Esophagus muscularis mucosa (tissue), 3 donors: ENCODE data around the gene POU4F3.

Experiments used
- POLR2A ChIP-seq: fragments of 450-650 bp; IDR thresholded peaks from one replicate; pipeline ENCODE4 v1.6.1; 2017; ENCODE audit warnings: antibody characterized with exemption, moderate library complexity, mild to moderate bottlenecking, low read depth
- TF ChIP-seq, protein P1 (sequence below), 3 experiments: fragments of 200-600 bp in 2 of 3; fragments of 450-650 bp in 1 of 3; sonication (generic) in 2 of 3; IDR thresholded peaks; one replicate each; pipeline ENCODE4 v1.5.1; 2017 to 2019; ENCODE audit warnings: antibody characterized with exemption in 3 of 3, mild to moderate bottlenecking in 2 of 3, moderate library complexity in 1 of 3

DNA sequence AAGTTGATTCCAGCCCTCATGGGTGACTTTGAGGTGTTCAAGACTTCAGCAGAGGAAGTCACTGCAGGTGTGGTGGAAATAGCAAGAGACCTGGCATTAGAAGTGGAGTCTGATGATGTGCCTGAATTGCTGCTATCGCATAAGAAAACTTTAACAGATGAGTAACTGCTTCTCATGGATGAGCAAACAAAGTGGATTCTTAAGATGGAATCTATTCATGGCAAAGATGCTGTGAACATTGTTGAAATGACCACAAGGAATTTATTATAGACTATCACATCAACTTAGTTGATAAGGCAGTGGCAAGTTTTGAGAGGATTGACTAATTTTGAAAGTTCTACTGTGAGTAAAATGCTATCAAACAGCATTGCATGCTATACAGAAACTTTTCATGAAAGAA lies 17.1 kb upstream of the POU4F3 start:
- TF ChIP-seq, protein P1, sequence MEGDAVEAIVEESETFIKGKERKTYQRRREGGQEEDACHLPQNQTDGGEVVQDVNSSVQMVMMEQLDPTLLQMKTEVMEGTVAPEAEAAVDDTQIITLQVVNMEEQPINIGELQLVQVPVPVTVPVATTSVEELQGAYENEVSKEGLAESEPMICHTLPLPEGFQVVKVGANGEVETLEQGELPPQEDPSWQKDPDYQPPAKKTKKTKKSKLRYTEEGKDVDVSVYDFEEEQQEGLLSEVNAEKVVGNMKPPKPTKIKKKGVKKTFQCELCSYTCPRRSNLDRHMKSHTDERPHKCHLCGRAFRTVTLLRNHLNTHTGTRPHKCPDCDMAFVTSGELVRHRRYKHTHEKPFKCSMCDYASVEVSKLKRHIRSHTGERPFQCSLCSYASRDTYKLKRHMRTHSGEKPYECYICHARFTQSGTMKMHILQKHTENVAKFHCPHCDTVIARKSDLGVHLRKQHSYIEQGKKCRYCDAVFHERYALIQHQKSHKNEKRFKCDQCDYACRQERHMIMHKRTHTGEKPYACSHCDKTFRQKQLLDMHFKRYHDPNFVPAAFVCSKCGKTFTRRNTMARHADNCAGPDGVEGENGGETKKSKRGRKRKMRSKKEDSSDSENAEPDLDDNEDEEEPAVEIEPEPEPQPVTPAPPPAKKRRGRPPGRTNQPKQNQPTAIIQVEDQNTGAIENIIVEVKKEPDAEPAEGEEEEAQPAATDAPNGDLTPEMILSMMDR (IDR thresholded peaks at IDR 0.05) = no peak
- no peak for TF ChIP-seq POLR2A
